GM13977 (cell line): Measurements from ENCODE around the gene ZNF738.
"Not testable (repeated sequence)": the region's sequence is repeated elsewhere in the genome, so short reads cannot be mapped to it uniquely, and the experiment has no call there.

Experiments
- DNase-seq: peaks from one replicate; pipeline ENCODE4 v3.0.0; 2012; ENCODE audit warnings: low spot score
- in situ Hi-C: fragments of 300-500 bp; cut with MboI; formaldehyde crosslinking; loops from one replicate; pipeline ENCODE4 v1.12.0; 2022; ENCODE audit warnings: low sequenced_read_pairs, low pct_unique_long_range_greater_than_20kb, mixed read lengths, inconsistent platforms; ENCODE audit not compliant: unreplicated experiment
- TF ChIP-seq, protein P1 (sequence below): IDR thresholded peaks from 2 replicates; pipeline ENCODE4 v1.5.1; 2012; ENCODE audit warnings: mild to moderate bottlenecking, control low read depth; ENCODE audit not compliant: insufficient read depth; ENCODE audit errors: extremely low read depth, missing control alignments

ZNF738 gene

DNA sequence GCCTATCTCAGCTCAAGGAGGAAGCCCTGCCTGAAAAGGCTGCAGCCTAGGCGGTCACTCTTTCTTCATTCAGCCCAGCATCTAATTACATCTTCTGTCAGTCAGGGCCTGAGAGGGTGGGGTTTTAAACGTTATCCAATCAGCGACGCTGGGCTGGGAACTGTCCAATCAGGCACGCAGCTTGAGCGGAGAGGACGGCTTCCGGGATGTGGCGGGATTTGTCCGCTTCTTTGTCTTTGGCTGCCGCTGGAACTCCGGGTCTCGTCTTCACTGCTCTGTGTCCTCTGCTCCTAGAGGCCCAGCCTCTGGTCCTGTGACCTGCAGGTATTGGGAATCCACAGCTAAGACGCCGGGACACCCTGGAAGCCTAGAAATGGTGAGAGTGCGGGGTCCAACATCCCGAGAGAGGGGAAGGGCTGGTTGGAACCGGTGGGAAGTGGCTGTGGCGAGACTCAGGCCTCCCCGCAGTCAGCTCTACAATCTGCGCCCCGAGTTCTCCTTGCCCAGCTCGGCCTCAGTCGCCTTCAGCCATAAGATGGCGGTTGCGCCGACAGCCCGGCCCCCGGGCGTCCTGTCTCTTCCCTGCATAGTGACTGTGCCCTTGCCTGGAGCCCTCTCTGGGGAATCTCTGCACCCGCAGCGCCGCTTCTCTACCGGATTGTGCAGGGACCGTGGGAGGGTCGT is at the start of gene ZNF738:
Gene ZNF738, plus strand, starts transcription at position 233 of the 684 bp plus-strand sequence. Its CDS starts 141 bp downstream, at position 374.
- peak; percentile 85 for DNase-seq
- in situ Hi-C loops: no loop called here
- TF ChIP-seq, protein P1, sequence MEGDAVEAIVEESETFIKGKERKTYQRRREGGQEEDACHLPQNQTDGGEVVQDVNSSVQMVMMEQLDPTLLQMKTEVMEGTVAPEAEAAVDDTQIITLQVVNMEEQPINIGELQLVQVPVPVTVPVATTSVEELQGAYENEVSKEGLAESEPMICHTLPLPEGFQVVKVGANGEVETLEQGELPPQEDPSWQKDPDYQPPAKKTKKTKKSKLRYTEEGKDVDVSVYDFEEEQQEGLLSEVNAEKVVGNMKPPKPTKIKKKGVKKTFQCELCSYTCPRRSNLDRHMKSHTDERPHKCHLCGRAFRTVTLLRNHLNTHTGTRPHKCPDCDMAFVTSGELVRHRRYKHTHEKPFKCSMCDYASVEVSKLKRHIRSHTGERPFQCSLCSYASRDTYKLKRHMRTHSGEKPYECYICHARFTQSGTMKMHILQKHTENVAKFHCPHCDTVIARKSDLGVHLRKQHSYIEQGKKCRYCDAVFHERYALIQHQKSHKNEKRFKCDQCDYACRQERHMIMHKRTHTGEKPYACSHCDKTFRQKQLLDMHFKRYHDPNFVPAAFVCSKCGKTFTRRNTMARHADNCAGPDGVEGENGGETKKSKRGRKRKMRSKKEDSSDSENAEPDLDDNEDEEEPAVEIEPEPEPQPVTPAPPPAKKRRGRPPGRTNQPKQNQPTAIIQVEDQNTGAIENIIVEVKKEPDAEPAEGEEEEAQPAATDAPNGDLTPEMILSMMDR: no peak

DNA sequence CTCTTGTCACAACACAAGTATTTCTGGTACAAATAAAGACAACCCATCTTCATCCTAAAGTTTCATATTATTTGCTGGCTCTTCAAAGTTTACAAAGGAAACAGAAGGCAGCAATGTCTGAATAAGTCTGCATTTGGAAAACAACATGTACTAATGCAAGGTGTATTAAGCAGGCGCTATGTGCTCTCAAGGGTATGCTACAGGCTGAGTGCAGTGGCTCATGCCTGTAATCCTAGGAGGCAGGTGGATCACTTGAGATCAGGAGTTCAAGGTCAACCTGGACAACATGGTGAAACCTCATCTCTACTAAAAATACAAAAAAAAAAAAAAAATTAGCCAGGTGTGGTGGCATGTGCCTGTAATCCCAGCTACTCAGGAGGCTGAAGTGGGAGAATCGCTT is 46.0 kb upstream of the ZNF738 start:
- in situ Hi-C loops, DNase-seq: not testable (repeated sequence)

DNA sequence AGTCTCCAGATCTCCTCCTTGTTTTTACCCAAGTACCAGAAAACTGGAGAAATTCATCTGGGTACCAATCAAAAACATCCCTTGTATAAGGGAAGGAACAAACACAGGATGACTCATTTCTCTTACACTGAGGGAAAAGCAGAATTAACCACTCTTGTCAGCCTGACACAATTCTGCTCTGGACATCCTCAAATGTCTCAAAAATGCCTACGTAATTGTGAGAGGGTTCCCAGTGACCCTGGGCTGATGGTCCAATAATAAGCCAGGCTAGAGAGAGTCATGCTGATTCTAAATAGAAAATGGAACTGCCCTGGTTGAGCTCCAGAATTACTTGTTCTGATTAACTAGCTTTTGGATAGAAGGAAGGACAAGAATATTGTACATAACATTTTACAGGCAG is 44.1 kb upstream of the ZNF738 start:
- TF ChIP-seq, protein P1: no peak
- in situ Hi-C loops: no loop called here
- DNase-seq: no peak

DNA sequence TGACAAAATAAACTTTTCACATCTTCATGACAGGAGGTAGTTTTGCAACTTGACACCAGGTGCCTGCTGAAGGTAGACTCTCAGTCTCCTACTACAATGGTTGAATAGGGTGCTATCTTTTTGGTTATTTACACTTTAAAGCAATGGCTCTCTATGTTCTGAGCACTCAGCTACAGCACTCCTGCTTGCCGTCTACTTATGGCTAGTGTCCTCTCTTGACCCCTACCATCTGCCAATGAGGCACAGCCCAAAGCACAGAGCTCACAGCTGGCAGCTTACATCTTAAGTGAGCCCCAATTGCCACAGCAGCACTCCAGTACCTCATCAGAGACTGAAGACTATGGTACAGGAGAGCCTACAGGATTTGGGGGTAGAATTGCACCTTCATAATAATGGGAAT is 41.0 kb upstream of the ZNF738 start:
- TF ChIP-seq, protein P1: no peak
- no peak for DNase-seq
- in situ Hi-C loops: no loop called here

DNA sequence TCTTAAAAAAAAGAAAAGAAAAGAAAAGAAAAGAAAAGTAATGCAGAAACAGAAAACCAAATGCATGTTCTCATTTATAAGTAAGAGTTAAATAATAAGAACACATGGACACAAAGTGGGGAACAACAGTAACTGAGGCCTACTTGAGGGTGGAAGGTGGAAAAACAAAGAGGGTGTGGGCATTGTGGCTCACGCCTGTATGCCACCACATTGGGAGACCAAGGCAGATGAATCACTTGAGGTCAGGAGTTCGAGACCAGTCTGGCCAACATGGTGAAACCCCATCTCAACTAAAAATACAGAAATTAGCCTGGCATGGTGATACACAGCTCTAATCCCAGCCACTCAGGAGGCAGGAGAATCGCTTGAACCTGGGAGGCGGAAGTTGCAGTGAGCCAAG is 37.7 kb upstream of the ZNF738 start:
- in situ Hi-C loops: no loop called here
- TF ChIP-seq, protein P1: no peak
- no peak for DNase-seq

DNA sequence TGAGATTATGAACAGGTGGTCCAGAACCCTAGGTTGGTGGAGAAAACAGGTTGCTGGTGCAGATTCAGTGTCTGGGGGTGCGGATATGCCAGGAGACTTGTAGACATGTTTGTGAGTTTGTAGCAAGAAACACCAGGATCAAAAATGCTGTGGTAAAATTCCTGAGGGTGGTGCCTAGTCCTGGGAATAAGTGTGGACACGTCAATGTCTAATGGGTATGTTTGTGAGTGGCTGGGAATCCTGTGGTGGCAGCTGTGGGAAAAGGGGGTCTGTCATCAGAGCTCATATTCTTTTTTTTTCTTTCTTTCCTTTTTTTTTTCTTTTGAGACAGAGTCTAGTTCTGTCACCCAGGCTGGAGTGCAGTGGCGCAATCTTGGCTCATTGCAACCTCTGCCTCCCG is 36.8 kb upstream of the ZNF738 start:
- in situ Hi-C loops: no loop called here
- no peak for DNase-seq
- TF ChIP-seq, protein P1: no peak

DNA sequence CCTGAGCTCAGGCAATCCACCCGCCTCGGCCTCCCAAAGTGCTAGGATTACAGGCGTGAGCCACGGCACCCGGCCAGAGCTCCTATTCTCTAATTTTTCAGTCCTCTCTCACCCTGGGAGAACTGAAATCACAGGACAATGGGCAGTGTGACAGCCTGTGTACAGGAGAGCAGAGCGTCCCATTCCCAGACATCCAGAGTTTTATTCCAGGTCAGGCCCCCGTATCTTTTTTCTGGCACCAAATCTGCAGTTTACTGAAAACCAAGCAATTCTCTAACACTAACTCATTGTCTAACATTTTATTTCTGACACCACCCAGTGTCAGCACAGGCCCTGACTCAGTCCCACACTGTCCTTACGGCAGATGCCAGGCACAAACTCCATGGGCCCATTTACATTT is 36.3 kb upstream of the ZNF738 start:
- TF ChIP-seq, protein P1: no peak
- in situ Hi-C loops: no loop called here
- DNase-seq: no peak
